Nephron progenitor cell (in vitro differentiated cells): Measurements from ENCODE around the gene APOL4.
A peak's percentile ranks its signal among the peaks of the same experiment; 100 is the strongest.

Source experiments
- DNase-seq: peaks from one replicate; pipeline ENCODE4 v3.0.0; 2021
- H3K27ac Mint-ChIP-seq: 2 replicates; pipeline ENCODE4 v1.8.0; 2021; ENCODE audit warnings: mild to moderate bottlenecking, moderate library complexity, mixed read lengths
- H3K27me3 Mint-ChIP-seq: 2 replicates; pipeline ENCODE4 v1.8.0; 2021; ENCODE audit warnings: mild to moderate bottlenecking, low read depth, mixed read lengths; ENCODE audit not compliant: poor library complexity
- H3K36me3 Mint-ChIP-seq: 2 replicates; pipeline ENCODE4 v1.8.0; 2021; ENCODE audit warnings: low read depth, mixed read lengths
- H3K4me1 Mint-ChIP-seq: 2 replicates; pipeline ENCODE4 v1.8.0; 2021; ENCODE audit warnings: mixed read lengths
- H3K4me3 Mint-ChIP-seq: 2 replicates; pipeline ENCODE4 v1.8.0; 2021; ENCODE audit warnings: mild to moderate bottlenecking, moderate library complexity, mixed read lengths
- H3K9me3 Mint-ChIP-seq: 2 replicates; pipeline ENCODE4 v1.8.0; 2021; ENCODE audit warnings: mild to moderate bottlenecking, moderate library complexity, mixed read lengths
- CTCF ChIP-seq: fragments of 200-600 bp; sonication (generic); IDR thresholded peaks from 2 replicates; pipeline ENCODE4 v1.5.0; 2021; ENCODE audit warnings: antibody characterized with exemption

Gene APOL4

GRCh38 chr22:36180038-36180880, 21.4 kb downstream of the APOL4 start:
- Mint-ChIP-seq H3K27me3 (peaks cover 8% of the 10 kb centered on the region), H3K4me3 (no peak overlapping the region), H3K36me3 (no peaks in the 10 kb centered on the region), H3K4me1 (peaks cover 12% of the 10 kb centered on the region), H3K9me3 (no peaks in the 10 kb centered on the region), H3K27ac (no peak overlapping the region)
- peak; percentile 84 for DNase-seq
- peak; percentile 86 for TF ChIP-seq CTCF

- no peaks in the 10 kb centered on the region for H3K9me3 Mint-ChIP-seq
- H3K4me1 Mint-ChIP-seq = peaks cover 7% of the 10 kb centered on the region
- H3K4me3 Mint-ChIP-seq = no peak overlapping the region
- no peak for TF ChIP-seq CTCF
- H3K27ac Mint-ChIP-seq = no peak overlapping the region
- H3K36me3 Mint-ChIP-seq = no peaks in the 10 kb centered on the region
- H3K27me3 Mint-ChIP-seq = peaks cover 2% of the 10 kb centered on the region
- DNase-seq = no peak
Observed at GRCh38 chr22:36177160-36177559, 24.4 kb downstream of the APOL4 start.

- Mint-ChIP-seq H3K27me3 (no peaks in the 10 kb centered on the region), H3K9me3 (no peaks in the 10 kb centered on the region), H3K4me1 (no peaks in the 10 kb centered on the region), H3K36me3 (no peaks in the 10 kb centered on the region), H3K4me3 (no peak overlapping the region), H3K27ac (no peak overlapping the region)
- DNase-seq = no peak
- no peak for TF ChIP-seq CTCF
Observed at GRCh38 chr22:36175892-36176291, 25.7 kb downstream of the APOL4 start.

- no peak overlapping the region for H3K27ac Mint-ChIP-seq
- H3K36me3 Mint-ChIP-seq = no peaks in the 10 kb centered on the region
- H3K27me3 Mint-ChIP-seq = no peaks in the 10 kb centered on the region
- H3K9me3 Mint-ChIP-seq = peaks cover 8% of the 10 kb centered on the region
- no peak overlapping the region for H3K4me3 Mint-ChIP-seq
- no peak for TF ChIP-seq CTCF
- no peaks in the 10 kb centered on the region for H3K4me1 Mint-ChIP-seq
- no peak for DNase-seq
Observed at GRCh38 chr22:36171941-36172340, 29.7 kb downstream of the APOL4 start.

- Mint-ChIP-seq H3K4me1 (peaks cover 9% of the 10 kb centered on the region), H3K4me3 (no peak overlapping the region), H3K36me3 (no peaks in the 10 kb centered on the region), H3K27ac (no peak overlapping the region), H3K9me3 (peaks cover 8% of the 10 kb centered on the region), H3K27me3 (peaks cover 5% of the 10 kb centered on the region)
- no peak for DNase-seq
- TF ChIP-seq CTCF = no peak
Observed at GRCh38 chr22:36166518-36167220, 34.9 kb downstream of the APOL4 start.
